Thyroid gland (tissue), 4 donors: ENCODE measurements around the gene SLC30A2.

Source experiments
- POLR2A ChIP-seq, 2 donors: fragments of 450-650 bp; IDR thresholded peaks; one replicate each; pipeline ENCODE4 v1.6.1; 2017; ENCODE audit warnings: antibody characterized with exemption in 2 of 2, mild to moderate bottlenecking in 2 of 2, moderate library complexity in 1 of 2
- TF ChIP-seq, protein P1 (sequence below), 6 experiments: fragments of 200-600 bp in 3 of 6; fragments of 450-650 bp in 3 of 6; sonication (generic) in 3 of 6; IDR thresholded peaks; one replicate each; pipeline ENCODE4 v1.5.1; 2016 to 2019; ENCODE audit warnings: antibody characterized with exemption in 6 of 6, mild to moderate bottlenecking in 2 of 6, inconsistent platforms in 1 of 6, moderate library complexity in 1 of 6

DNA sequence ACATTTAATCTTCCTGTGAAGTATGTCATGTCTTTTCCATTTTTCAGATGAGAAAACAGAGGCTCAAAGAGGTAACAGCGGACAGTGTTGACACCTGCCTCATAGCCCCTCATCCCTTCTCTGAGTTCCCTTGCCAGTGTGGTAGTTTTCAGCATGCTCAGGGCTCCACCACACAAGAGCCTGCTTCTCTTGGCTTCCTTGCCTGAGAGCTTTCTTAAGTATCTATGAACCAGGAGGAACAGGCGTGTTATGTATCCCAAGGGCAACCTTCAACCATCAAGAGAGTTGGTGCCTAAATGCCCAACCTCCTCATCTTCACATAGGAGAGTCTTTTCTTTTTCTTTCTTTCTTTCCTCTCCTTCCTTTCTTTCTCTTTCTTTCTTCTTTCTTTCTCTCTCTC is 42.2 kb downstream of the SLC30A2 start:
- TF ChIP-seq, protein P1, sequence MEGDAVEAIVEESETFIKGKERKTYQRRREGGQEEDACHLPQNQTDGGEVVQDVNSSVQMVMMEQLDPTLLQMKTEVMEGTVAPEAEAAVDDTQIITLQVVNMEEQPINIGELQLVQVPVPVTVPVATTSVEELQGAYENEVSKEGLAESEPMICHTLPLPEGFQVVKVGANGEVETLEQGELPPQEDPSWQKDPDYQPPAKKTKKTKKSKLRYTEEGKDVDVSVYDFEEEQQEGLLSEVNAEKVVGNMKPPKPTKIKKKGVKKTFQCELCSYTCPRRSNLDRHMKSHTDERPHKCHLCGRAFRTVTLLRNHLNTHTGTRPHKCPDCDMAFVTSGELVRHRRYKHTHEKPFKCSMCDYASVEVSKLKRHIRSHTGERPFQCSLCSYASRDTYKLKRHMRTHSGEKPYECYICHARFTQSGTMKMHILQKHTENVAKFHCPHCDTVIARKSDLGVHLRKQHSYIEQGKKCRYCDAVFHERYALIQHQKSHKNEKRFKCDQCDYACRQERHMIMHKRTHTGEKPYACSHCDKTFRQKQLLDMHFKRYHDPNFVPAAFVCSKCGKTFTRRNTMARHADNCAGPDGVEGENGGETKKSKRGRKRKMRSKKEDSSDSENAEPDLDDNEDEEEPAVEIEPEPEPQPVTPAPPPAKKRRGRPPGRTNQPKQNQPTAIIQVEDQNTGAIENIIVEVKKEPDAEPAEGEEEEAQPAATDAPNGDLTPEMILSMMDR (IDR thresholded peaks at IDR 0.05), result no peak
- no peak for TF ChIP-seq POLR2A (IDR thresholded peaks at IDR 0.05)
